Fibroblast of skin of left biceps (primary cell): ENCODE measurements around the gene MIER1.
A peak's percentile ranks its signal among the peaks of the same experiment; 100 is the strongest.
"Not testable (repeated sequence)": the region's sequence is repeated elsewhere in the genome, so short reads cannot be mapped to it uniquely, and the experiment has no call there.

Source experiments
- DNase-seq, 2 experiments: peaks; one replicate each; pipeline ENCODE4 v3.0.0-alpha.2; 2013; ENCODE audit warnings: low read depth in 2 of 2

Gene MIER1

DNA sequence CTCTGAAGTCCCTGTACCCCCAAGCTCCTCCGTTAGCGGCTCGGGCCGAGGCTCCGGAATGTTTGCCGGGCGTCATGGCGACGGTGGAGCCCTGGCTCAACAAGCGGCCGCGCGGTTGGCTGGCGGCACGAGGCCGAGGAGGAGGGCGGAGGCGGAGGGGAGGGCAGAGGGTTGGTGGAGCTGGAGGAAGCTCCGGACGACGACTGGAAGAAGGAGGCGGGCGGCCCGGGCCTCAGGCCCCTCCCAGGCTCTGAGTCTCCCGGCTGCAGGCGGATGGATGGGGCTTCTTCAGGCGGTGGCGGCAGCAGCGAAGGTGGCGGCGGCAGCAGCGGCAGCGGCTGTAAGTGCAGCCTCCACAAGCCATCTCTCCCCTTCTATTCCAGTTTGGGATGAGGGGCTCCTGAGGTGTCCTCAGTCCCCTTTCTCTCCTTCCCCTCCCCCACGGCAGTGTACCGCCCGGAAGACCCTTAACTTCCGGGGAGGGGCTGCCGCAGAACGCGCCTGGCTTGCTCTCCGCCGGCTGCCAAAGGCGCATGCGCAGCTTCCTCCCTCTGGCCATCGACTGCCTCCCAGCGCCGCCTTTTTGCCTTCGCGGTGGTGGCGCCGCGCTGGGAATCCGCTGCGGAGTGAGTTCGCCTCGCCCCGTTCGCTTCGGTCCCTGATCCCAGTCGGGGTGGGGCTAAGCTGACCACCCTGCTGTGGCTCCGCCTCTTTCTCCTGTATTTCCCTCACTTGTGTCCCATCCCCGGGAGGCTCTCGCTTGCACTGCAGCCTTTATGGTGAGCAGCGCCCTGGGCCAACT lies at the start of gene MIER1, which contains the start of gene DNAI4:
Gene MIER1, plus strand, starts transcription at position 235 of the 802 bp plus-strand sequence. Its CDS starts 39 bp downstream, at position 274.
Gene DNAI4, minus strand, starts transcription at position 101 of the 802 bp plus-strand sequence. Its CDS starts 25 bp downstream, at position 76.
- peak; percentile 96 to 97 for DNase-seq

GRCh38 chr1:66876664-66877063 lies 48.1 kb upstream of the MIER1 start:
- no peak for DNase-seq

DNA sequence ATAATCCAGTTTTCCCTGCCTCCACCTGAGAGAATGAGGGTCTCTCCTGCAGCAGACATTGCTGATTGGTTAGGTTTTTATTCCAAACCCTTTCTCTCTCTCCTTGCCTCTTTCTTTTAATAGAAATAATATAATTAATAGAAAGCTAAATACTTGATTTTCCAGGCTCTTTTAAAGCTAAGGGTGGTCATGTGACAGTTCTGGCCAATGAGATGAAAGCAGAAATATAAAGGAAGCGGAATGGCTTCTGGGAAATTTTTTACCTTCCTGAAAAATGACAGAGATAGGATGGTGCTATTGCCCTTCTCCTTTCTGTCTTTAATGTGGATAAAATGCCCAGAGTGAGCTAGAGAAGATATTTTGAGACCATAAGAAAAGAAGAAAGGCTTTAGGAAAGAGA lies 35.8 kb upstream of the MIER1 start:
- DNase-seq, result no peak

DNA sequence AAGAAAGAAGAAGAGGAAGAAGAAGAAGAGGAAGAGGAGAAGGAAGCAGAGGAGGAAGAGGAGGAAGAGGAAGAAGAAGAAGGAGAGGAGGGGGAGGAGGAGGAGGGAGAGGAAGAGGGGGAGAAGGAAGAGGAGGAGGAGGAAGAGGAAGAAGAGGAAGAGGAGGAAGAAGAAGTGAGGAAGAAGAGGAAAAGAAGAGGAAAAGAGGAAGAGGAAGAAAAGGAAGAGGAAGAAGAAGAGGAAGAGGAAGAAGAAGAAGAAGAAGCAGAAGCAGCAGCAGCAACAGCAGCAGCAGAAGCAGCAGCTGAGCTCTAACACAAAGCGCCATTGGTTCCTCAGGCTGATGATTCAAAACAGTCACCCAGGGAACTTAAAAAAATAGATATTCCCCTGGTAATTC lies 34.2 kb upstream of the MIER1 start:
- DNase-seq, result no peak

DNA sequence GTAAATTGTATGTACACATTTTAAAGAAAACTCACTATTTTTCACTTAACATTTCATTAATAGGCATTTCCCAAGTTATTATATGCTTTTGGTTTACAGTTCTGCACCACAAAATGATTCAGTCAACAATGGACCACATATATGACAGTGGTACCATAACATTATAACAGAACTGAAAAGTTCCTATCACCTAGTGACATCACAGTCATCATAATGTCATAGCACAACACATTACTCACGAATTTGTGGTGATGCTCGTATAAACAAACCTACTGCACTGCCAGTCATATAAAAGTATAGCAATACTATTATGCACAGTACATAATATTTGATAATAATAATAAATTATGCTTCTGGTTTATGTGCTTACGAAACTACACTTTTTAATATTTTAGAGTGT lies 31.1 kb upstream of the MIER1 start:
- no peak for DNase-seq

DNA sequence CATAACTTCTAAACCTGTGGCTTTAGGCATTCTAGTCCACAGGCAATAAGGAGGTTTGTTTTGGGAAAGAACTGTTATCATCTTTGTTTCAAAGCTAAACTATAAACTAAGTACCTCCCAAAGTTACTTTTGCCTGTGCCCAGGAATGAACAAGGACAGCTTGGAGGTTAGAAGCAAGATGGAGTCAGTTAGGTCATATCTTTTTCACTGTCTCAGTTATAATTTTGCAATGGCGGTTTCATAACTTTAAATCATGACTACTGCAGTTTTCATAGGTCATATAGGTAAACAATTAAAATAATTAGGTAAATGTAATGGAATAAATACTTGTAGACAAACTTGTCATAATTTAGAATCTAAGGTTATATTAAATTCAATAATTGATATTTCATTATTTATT lies 9.6 kb upstream of the MIER1 start:
- DNase-seq, result not testable (repeated sequence)

DNA sequence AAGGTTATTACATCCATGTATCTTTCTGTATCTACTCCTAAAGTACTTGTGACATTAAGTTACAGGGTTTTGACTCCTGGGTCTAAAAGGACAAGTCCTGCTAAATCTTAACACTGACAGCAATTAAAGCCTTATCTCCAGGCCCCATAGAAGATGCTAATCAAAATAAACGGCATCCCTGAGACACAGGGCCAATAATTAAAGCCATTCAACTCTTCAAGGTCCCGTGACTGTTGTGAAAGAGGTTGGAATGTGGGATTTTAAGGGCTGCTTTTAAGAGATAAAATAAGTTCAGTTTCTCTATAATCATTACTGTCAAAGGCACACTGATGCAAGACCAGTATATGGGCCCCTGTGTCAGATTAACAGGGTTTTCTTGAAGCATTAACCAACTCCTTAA lies 8.5 kb upstream of the MIER1 start:
- no peak for DNase-seq

GRCh38 chr1:66917476-66917875 lies 7.3 kb upstream of the MIER1 start:
- DNase-seq, result no peak

DNA sequence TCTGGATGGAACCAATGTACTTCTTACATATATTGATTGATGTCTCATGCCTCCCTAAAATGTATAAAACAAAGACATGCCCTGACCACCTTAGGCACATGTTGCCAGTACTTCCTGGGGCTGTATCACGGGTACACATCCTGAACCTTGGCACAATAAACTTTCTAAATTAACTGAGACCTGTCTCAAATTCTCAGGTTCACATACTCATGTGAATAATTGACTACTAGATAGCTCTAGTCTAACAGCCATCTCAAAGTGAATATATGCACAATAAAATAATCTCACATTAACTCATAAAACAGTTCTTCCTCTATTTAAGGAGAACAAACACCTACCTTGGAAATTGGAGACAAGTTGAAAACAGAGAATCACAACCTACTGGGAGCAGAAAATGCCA lies 5.7 kb upstream of the MIER1 start:
- no peak for DNase-seq

GRCh38 chr1:66919828-66920227 lies 5.0 kb upstream of the MIER1 start:
- no peak for DNase-seq

- DNase-seq, result no peak
These were observed 4.2 kb upstream of the MIER1 start for GRCh38 chr1:66920543-66920942.

GRCh38 chr1:66925558-66925910 lies 744 bp downstream of the MIER1 start:
- DNase-seq, result no peak

- no peak for DNase-seq
These were observed 1.2 kb downstream of the MIER1 start for GRCh38 chr1:66925944-66926343.

DNA sequence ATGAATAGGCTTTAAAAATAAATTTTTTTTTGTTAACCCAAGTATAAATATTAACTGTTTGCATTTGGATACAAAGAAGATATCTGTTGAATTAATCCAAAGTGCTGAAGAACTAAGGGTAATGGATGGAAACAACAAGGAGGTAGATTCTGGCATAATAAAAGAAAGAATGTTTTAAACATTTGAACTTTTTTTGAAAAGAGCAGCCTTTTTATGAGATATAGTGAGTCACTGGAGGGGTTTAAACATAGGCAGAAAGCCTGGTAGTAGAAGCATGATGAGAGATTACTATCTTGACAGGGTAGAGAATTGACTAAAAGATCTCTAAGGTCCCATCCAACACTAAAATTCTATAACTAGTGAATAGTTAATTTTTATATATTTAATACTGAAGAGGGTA lies 2.7 kb downstream of the MIER1 start:
- no peak for DNase-seq

DNA sequence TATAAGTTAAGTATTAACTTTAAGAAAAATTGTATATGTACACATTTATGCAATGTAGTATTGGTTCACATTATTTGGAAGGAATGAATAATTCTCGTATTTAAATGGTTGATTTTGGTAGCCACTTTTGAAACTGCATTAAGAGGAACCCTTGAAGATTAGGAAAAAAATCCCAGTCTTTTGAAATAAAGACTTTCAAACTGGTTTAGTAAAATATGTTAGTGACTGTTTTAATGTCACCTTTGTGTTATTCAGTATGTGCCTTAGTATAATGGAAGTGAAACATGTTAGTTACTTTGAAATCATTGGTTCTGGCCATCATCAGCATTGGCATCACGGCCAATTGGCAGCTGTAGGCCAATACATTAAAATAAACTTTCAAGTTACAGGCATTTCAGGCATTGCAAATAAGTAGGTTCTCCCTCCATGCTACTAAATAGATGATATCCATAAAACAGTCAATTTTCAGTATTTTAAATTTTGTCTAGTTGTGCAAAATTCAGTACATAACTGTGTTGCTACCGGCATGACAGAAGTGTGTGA lies 4.4 kb downstream of the MIER1 start:
- DNase-seq, result no peak

DNA sequence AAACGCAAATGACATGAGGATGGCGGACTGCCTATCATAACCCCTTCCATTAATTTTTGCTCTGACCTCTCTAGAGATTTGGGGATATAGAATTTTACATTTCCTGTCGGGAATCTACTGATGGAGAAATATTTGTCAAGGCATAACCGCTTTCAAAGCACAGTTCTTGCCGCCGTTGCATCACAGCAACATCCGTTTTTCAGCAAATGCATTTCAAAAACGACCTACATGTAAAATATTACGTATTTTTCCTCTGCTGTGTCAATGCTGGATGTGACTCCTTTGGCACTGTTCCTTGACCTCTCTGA lies 4.9 kb downstream of the MIER1 start:
- no peak for DNase-seq

GRCh38 chr1:66929999-66930822 lies 5.4 kb downstream of the MIER1 start:
- DNase-seq, result peak; percentile 83 to 87

GRCh38 chr1:66930823-66931174 lies 6.0 kb downstream of the MIER1 start:
- no peak for DNase-seq

DNA sequence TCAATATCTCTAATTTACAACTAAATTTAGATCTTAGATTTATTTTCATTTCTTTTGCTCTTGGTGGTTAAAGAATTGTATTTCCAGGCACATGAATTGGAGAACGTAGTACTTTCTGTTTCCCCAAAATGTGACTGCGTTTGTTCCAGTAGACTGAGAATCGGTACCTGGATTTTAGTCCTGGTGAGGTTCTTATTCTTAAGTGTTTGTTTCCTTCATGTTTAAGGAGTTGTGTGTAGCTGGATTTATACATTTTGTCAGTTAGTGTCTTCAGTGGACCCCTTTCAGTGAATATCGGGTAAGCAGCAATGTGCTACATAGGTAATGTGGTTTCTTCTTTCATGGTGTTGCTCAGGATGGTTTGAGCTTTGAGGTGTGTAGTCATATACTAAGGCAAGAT lies 6.8 kb downstream of the MIER1 start:
- DNase-seq, result no peak

- DNase-seq, result no peak
These were observed 7.5 kb downstream of the MIER1 start for GRCh38 chr1:66932291-66932690.

- no peak for DNase-seq
These were observed 9.3 kb downstream of the MIER1 start for GRCh38 chr1:66933887-66934700.
